Measurements from ENCODE around the gene AOPEP. TPM values are rescaled to one million over a fixed set of nuclear protein-coding genes. Genes with fewer than 3 reads are reported as not detected.

AOPEP gene
- polyA plus RNA-seq, 1 donor from 2014 or later, result 10.0 TPM

DNA sequence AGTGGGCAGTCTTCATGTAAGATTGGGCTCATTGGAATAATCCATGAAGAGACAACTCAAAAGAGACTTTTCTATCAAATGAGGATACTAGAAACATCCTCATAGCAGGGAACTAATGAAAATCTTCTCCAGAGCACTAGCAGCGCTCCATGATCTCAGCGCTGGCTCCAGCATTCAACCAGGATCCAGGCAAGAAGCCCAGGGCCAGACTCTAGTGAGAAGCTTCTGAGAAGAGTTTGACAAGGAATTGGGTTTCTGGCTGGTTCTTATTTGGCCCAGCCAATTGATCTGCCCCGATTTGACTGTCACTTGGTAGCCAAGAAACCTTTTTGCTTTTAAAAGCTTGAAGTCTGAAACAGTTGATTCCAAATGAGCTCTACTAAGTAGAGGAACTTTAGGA, 60.1 kb downstream of the AOPEP start:
- H3K9ac ChIP-seq (ENCODE audit: low read length), result no peak overlapping the region
- no peaks in the 10 kb centered on the region for H3K27me3 ChIP-seq (ENCODE audit: insufficient read depth, low read depth, low read length)
- no peaks in the 10 kb centered on the region for H4K20me1 ChIP-seq (ENCODE audit: insufficient read depth)
- no peaks in the 10 kb centered on the region for H3K9me3 ChIP-seq (ENCODE audit: low read length)
- no peak overlapping the region for H3K4me2 ChIP-seq (ENCODE audit: low read length)
- no peaks in the 10 kb centered on the region for H3K36me3 ChIP-seq (ENCODE audit: insufficient read depth, low read length)
- no peak overlapping the region for H3K4me3 ChIP-seq (ENCODE audit: low read length)
- no peaks in the 10 kb centered on the region for H3K9me2 ChIP-seq (ENCODE audit: insufficient read depth, low read length)
- no peak overlapping the region for H3K27ac ChIP-seq (ENCODE audit: low read length)
- H3F3A ChIP-seq (ENCODE audit: insufficient read depth, low read length, poor library complexity, severe bottlenecking), result no peaks in the 10 kb centered on the region
- no peaks in the 10 kb centered on the region for H3K79me2 ChIP-seq (replicated peaks; ENCODE audit: insufficient read depth, low read length)
- H2AFZ ChIP-seq (ENCODE audit: low read depth, low read length), result no peak overlapping the region
- no peak for TF ChIP-seq CTCF (IDR thresholded peaks at IDR 0.05; ENCODE audit: poor library complexity, severe bottlenecking)
- no peak for TF ChIP-seq SMC3 (conservative IDR thresholded peaks at IDR 0.05; ENCODE audit: poor library complexity)
- TF ChIP-seq RAD21 (conservative IDR thresholded peaks at IDR 0.05), result no peak
- TF ChIP-seq, protein P1, sequence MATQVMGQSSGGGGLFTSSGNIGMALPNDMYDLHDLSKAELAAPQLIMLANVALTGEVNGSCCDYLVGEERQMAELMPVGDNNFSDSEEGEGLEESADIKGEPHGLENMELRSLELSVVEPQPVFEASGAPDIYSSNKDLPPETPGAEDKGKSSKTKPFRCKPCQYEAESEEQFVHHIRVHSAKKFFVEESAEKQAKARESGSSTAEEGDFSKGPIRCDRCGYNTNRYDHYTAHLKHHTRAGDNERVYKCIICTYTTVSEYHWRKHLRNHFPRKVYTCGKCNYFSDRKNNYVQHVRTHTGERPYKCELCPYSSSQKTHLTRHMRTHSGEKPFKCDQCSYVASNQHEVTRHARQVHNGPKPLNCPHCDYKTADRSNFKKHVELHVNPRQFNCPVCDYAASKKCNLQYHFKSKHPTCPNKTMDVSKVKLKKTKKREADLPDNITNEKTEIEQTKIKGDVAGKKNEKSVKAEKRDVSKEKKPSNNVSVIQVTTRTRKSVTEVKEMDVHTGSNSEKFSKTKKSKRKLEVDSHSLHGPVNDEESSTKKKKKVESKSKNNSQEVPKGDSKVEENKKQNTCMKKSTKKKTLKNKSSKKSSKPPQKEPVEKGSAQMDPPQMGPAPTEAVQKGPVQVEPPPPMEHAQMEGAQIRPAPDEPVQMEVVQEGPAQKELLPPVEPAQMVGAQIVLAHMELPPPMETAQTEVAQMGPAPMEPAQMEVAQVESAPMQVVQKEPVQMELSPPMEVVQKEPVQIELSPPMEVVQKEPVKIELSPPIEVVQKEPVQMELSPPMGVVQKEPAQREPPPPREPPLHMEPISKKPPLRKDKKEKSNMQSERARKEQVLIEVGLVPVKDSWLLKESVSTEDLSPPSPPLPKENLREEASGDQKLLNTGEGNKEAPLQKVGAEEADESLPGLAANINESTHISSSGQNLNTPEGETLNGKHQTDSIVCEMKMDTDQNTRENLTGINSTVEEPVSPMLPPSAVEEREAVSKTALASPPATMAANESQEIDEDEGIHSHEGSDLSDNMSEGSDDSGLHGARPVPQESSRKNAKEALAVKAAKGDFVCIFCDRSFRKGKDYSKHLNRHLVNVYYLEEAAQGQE (IDR thresholded peaks at IDR 0.05; ENCODE audit: borderline replicate concordance), result no peak

GRCh38 chr9:94787266-94787665, 60.8 kb downstream of the AOPEP start:
- Histone ChIP-seq H3K4me2 (ENCODE audit: low read length) (no peak overlapping the region), H3K79me2 (replicated peaks; ENCODE audit: insufficient read depth, low read length) (no peaks in the 10 kb centered on the region), H3K9ac (ENCODE audit: low read length) (no peak overlapping the region), H3K4me3 (ENCODE audit: low read length) (no peak overlapping the region), H3K9me2 (ENCODE audit: insufficient read depth, low read length) (no peaks in the 10 kb centered on the region), H3K27me3 (ENCODE audit: insufficient read depth, low read depth, low read length) (no peaks in the 10 kb centered on the region), H4K20me1 (ENCODE audit: insufficient read depth) (no peaks in the 10 kb centered on the region), H3K36me3 (ENCODE audit: insufficient read depth, low read length) (no peaks in the 10 kb centered on the region), H3K27ac (ENCODE audit: low read length) (no peak overlapping the region), H3K9me3 (ENCODE audit: low read length) (no peaks in the 10 kb centered on the region), H3F3A (ENCODE audit: insufficient read depth, low read length, poor library complexity, severe bottlenecking) (no peaks in the 10 kb centered on the region), H2AFZ (ENCODE audit: low read depth, low read length) (no peak overlapping the region)
- no peak for TF ChIP-seq TAF1 (IDR thresholded peaks at IDR 0.05; ENCODE audit: low read depth)
- no peak for TF ChIP-seq MXI1 (conservative IDR thresholded peaks at IDR 0.05; ENCODE audit: poor library complexity, severe bottlenecking)
- TF ChIP-seq SMC3 (conservative IDR thresholded peaks at IDR 0.05; ENCODE audit: poor library complexity), result no peak
- TF ChIP-seq CTCF (IDR thresholded peaks at IDR 0.05; ENCODE audit: poor library complexity, severe bottlenecking), result no peak
- no peak for TF ChIP-seq POLR2AphosphoS5 (IDR thresholded peaks at IDR 0.05)
- TF ChIP-seq RAD21 (conservative IDR thresholded peaks at IDR 0.05), result no peak
- TF ChIP-seq EP300 (conservative IDR thresholded peaks at IDR 0.05; ENCODE audit: poor library complexity, severe bottlenecking), result no peak
- TF ChIP-seq, protein P1 (IDR thresholded peaks at IDR 0.05; ENCODE audit: borderline replicate concordance), result no peak
- no peak for TF ChIP-seq EZH2 (IDR thresholded peaks at IDR 0.05; ENCODE audit: borderline replicate concordance, insufficient read depth, low read length, poor library complexity, severe bottlenecking)
